Effector memory CD4-positive, alpha-beta T cell (primary cell): Measurements from ENCODE around the gene MSLN.
"Not testable (repeated sequence)": the region's sequence is repeated elsewhere in the genome, so short reads cannot be mapped to it uniquely, and the experiment has no call there.

Experiments
- DNase-seq, 3 donors: peaks; one replicate each; pipeline ENCODE4 v3.0.0-alpha.2; 2020
- H3K27ac ChIP-seq: 2 replicates; pipeline ENCODE4 v1.7.0; 2013; ENCODE audit warnings: mild to moderate bottlenecking, low read length, moderate library complexity; ENCODE audit not compliant: insufficient read depth, poor library complexity, severe bottlenecking
- H3K27me3 ChIP-seq: replicated peaks from 2 replicates; pipeline ENCODE4 v1.7.0; 2013; ENCODE audit warnings: mild to moderate bottlenecking, low read length; ENCODE audit not compliant: insufficient read depth, control insufficient read depth, poor library complexity, severe bottlenecking
- H3K36me3 ChIP-seq: 2 replicates; pipeline ENCODE4 v1.7.0; 2013; ENCODE audit warnings: mild to moderate bottlenecking, low read length, moderate library complexity; ENCODE audit not compliant: control insufficient read depth, insufficient read depth
- H3K4me1 ChIP-seq: 2 replicates; pipeline ENCODE4 v1.7.0; 2013; ENCODE audit warnings: low read length, mild to moderate bottlenecking; ENCODE audit not compliant: control insufficient read depth, insufficient read depth, poor library complexity, severe bottlenecking
- H3K4me3 ChIP-seq: 2 replicates; pipeline ENCODE4 v1.7.0; 2013; ENCODE audit warnings: low read length, low read depth, mild to moderate bottlenecking; ENCODE audit not compliant: insufficient read depth, poor library complexity, severe bottlenecking
- H3K9me3 ChIP-seq: 2 replicates; pipeline ENCODE4 v1.7.0; 2013; ENCODE audit warnings: mild to moderate bottlenecking, low read length, moderate library complexity; ENCODE audit not compliant: control insufficient read depth

MSLN gene

DNA sequence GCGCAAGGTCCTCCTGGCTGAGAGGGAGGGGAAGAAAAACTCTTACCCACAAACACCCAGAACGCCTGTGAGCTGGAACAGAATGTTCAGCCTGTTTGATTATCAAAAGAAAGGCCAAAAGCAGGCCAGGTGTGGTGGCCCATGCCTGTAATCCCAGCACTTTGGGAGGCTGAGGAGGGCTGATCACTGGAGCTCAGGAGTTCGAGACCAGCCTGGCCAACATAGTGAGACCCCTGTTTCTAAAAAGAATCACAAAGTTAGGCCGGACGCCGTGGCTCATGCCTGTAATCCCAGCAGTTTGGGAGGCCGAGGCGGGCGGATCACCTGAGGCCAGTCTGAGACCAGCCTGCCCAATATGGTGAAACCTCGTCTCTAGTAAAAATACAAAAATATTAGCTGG, 15.8 kb downstream of the MSLN start:
- H3K36me3 ChIP-seq, H3K27me3 ChIP-seq, DNase-seq: not testable (repeated sequence)

DNA sequence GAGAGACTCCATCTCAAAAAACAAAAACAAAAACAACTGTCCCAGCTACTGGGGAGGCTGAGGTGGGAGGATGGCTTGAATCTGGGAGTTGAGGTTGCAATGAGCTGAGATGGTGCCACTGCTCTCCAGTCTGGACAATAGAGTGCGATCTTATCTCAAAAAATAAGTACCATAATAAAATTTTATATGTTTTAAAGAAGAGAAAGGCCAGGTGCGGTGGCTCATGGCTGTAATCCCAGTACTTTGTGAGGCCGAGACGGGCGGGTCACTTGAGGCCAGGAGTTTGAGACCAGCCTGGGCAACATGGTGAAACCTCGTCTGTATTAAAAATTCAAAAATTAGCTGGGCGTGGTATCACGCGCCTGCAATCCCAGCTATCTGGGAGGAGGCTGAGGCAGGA, 16.3 kb downstream of the MSLN start:
- H3K27me3 ChIP-seq = no peaks in the 10 kb centered on the region
- H3K4me3 ChIP-seq = no peak overlapping the region
- H3K27ac ChIP-seq = no peak overlapping the region
- no peaks in the 10 kb centered on the region for H3K9me3 ChIP-seq
- no peak for DNase-seq
- H3K4me1 ChIP-seq = no peaks in the 10 kb centered on the region
- no peaks in the 10 kb centered on the region for H3K36me3 ChIP-seq

More for the DNA sequence above, 15.8 kb downstream of the MSLN start:
- H3K4me1 ChIP-seq, H3K27ac ChIP-seq, H3K9me3 ChIP-seq, H3K4me3 ChIP-seq: not testable (repeated sequence)

DNA sequence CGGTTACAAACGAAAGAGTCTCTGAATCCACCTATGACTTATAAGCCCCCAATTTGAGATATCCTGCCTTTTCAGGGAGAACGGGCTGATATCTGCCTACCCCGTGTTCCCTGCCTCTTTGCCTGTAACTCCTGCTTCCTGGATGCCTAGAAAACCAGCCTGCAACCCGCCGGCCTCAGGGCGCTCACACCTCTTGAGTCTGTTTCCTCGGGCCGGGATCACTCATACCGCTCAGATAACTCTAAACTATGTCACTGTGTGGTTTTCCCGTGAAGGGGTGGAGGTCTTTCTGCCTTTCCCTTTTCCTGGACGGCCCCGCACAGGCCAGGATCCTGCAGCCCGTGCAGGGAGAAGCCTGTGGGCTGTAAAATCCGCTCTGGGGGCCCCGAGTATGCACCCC, 17.3 kb downstream of the MSLN start:
- H3K9me3 ChIP-seq = no peaks in the 10 kb centered on the region
- no peak for DNase-seq
- no peaks in the 10 kb centered on the region for H3K27me3 ChIP-seq
- no peak overlapping the region for H3K27ac ChIP-seq
- H3K36me3 ChIP-seq = no peaks in the 10 kb centered on the region
- H3K4me3 ChIP-seq = no peak overlapping the region
- H3K4me1 ChIP-seq = no peaks in the 10 kb centered on the region

DNA sequence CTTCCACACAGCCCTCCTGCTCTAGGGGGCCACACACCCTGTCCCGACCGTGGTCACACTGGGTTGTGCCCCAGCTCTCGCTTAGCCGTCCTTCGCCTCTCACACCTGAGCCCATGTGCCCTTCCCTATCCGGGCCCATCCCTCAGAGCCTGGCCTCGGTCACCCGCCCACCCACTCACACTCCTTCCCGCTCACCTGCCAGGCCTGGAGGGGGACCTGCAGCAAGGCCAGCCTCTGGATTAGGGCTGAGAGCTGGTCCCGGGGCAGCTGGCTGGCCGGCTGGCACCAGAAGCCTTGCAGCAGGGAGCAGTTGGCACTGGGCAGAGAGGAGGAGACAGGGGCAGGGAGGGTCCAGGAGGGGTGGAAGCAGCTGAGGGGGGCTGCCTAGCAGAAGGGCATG, 17.9 kb downstream of the MSLN start:
- Histone ChIP-seq H3K9me3 (no peaks in the 10 kb centered on the region), H3K4me3 (no peak overlapping the region), H3K27me3 (no peaks in the 10 kb centered on the region), H3K36me3 (no peaks in the 10 kb centered on the region), H3K27ac (no peak overlapping the region), H3K4me1 (no peaks in the 10 kb centered on the region)
- no peak for DNase-seq

DNA sequence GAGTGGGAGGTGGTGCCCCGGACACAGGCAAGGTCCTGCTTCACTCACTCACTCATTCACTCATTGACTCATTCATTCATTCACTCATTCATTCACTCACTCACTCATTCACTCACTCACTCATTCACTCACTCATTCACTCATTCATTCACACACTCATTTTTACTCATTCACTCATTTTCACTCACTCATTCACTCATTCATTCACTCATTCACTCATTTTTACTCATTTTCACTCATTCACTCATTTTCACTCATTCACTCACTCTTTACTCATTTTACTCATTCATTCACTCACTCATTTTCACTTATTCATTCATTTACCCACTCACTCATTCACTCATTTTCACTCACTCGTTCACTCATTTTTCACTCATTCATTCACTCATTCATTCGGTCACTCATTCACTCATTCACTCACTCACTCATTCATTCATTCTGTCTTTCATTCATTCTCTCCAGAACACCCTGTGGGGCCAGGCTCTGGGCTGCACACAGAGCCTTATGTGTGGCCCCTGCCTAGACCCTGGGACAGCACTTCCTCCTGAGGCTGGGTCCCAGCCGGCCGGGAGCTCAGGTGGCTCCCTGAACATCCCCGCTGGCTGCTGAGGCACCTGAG, 18.5 kb downstream of the MSLN start:
- Histone ChIP-seq H3K4me3 (no peak overlapping the region), H3K9me3 (no peaks in the 10 kb centered on the region), H3K27ac (no peak overlapping the region), H3K27me3 (no peaks in the 10 kb centered on the region), H3K4me1 (no peaks in the 10 kb centered on the region), H3K36me3 (no peaks in the 10 kb centered on the region)
- no peak for DNase-seq

DNA sequence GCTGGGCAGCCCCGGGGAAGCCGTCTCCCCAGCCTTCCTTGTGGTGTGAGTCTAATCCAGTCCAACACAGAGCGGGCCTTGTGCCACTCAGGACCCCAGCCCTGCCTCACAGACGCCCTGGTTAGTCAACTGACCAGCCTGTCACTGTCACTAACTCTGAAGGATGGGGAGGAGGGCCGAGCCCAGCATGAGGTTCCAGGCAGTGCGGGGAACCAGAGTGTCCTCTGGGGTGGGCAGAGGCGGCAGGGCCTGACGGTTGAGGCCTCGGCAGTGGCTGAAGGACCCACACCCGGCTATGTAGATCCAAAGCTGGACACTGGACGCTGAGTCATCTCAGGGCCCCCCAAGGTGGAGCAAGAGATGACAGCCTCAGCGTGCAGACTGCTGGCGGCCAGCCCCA, 19.0 kb downstream of the MSLN start:
- Histone ChIP-seq H3K27ac (no peak overlapping the region), H3K4me1 (no peaks in the 10 kb centered on the region), H3K36me3 (no peaks in the 10 kb centered on the region), H3K9me3 (no peaks in the 10 kb centered on the region), H3K4me3 (no peak overlapping the region), H3K27me3 (no peaks in the 10 kb centered on the region)
- no peak for DNase-seq

DNA sequence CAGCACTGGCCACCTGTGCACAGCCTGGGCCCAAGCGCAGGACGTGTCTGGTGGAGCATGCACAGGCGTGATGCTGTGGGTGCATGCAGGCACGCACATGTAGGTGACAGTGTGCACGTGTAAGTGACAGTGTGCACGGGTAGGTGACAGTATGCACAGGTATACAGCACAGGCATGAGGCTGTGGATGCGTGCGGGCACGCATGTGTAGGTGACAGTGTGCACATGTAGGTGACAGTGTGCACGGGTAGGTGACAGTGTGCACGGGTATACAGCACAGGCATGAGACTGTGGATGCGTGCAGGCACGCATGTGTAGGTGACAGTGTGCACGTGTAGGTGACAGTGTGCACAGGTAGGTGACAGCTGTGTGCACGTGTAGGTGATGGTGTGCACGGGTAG, 19.8 kb downstream of the MSLN start:
- no peaks in the 10 kb centered on the region for H3K36me3 ChIP-seq
- H3K4me3 ChIP-seq = no peak overlapping the region
- H3K27ac ChIP-seq = no peak overlapping the region
- no peaks in the 10 kb centered on the region for H3K9me3 ChIP-seq
- no peaks in the 10 kb centered on the region for H3K27me3 ChIP-seq
- peaks cover under 1% of the 10 kb centered on the region for H3K4me1 ChIP-seq
- DNase-seq = no peak

DNA sequence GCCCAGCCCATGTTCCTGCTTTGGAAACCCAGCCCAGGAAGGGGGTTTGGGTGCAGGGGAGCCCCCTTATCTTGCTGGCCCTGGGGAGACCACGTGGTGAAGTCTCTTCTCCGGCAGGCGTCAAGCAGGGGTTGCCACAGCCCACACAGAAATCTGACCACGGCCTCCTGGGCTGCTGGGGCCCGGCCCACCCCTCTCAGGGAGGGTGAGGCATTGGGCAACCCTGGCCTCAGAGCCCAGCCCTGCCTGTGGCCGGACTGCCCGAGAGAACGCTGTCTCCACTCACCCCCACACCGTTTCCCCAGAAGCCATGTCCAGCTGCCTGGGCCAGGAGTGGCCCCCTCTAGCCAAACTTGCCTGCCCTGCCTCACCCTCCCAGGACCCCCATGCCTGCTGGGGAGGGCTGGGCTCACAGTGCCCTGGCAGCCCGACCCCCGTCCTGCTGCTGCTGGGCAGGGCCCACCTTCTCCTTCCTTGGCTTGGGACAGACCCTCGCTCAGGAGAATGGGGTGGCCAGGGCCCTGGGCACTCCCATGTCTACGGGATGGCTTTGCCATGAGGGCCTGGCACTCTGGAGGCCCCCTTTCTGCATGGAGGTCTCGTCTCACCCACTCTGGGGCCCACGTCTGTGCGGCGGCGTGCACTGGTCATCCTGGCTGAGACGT, 20.9 kb downstream of the MSLN start:
- H3K27me3 ChIP-seq = no peaks in the 10 kb centered on the region
- peaks cover 7% of the 10 kb centered on the region for H3K36me3 ChIP-seq
- no peaks in the 10 kb centered on the region for H3K9me3 ChIP-seq
- peaks cover 6% of the 10 kb centered on the region for H3K4me1 ChIP-seq
- H3K4me3 ChIP-seq = no peak overlapping the region
- DNase-seq = no peak
- no peak overlapping the region for H3K27ac ChIP-seq

DNA sequence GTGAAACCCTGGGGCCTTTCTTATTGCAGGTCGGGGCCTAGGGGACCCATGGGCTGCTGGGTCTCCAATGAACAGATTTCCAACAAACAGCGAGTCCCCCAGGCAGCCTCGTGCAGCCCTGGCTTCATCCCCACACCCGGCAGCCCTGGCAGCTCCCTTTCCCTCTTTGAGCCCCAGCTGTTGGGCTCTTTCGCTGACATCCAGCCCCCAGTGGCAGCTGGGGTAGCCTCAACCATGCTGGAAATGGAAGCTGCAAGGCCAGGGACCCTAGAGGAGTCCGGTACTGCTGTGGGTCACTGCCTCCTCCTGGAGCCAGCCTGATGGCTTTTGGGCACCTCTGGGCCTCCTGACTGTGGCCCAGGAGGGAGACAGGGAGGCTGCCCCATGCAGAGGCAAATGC, 21.7 kb downstream of the MSLN start:
- peaks cover 8% of the 10 kb centered on the region for H3K4me1 ChIP-seq
- DNase-seq = no peak
- peaks cover 11% of the 10 kb centered on the region for H3K36me3 ChIP-seq
- H3K27me3 ChIP-seq = no peaks in the 10 kb centered on the region
- H3K9me3 ChIP-seq = no peaks in the 10 kb centered on the region
- H3K4me3 ChIP-seq = no peak overlapping the region
- H3K27ac ChIP-seq = no peak overlapping the region

DNA sequence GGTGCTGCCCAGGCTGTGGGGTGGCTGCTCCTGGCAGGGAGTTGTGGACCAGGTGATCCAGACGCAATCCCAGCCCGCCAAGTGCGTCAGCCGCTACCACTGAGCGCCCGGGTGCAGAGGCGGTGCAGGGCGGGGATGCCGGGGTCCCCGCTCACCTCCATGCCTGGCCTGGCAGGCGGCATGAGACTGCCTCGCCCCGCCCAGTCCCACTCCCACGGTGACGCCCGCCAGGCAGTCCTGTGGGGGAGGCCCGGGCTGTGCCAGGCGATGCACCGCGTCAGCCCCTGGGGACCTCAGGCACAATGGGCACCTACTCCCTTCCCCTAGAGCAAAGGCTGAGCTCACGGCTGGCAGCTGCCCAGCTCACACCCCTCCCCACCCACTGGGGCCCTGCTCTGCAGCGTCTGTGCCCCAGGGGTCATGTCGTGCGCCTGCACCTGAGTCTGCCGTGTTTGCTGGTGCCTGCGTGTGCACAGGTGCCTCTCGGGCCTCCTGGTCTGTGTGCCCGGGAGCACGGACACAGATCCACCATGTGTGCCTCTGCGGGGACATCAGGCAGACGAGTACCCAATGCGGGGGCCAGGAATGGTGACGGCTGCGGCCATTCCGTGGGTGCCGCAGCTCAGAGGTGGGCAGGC, 22.4 kb downstream of the MSLN start:
- Histone ChIP-seq H3K9me3 (no peaks in the 10 kb centered on the region), H3K36me3 (peaks cover 11% of the 10 kb centered on the region), H3K27ac (no peak overlapping the region), H3K27me3 (no peaks in the 10 kb centered on the region), H3K4me3 (no peak overlapping the region), H3K4me1 (peaks cover 12% of the 10 kb centered on the region)
- DNase-seq = no peak
